ENCODE measurements around the gene TCF20. TPM values are rescaled to one million over a fixed set of nuclear protein-coding genes. Genes with fewer than 3 reads are reported as not detected.

The TCF20 gene
- total RNA-seq, 6 donors from 2014 or later, result 27.5 to 49.9 (median 45.1) TPM

GRCh38 chr22:42283278-42284201 is 13.1 kb upstream of the TCF20 start:
- peak overlapping the region; percentile 2 to 43 (median 30) for H3K4me3 ChIP-seq
- peaks cover 13 to 17% (median 16%) of the 10 kb centered on the region in 4 donors for H3K4me1 ChIP-seq
- no peak overlapping the region for H3K27ac ChIP-seq
- DNase-seq, result peak in 1 of 2 donors; percentile 80
- no peak for TF ChIP-seq POLR2A (IDR thresholded peaks at IDR 0.05)
- peaks cover 0 to 15% (median 6%) of the 10 kb centered on the region in 4 donors for H3K27me3 ChIP-seq
- H3K36me3 ChIP-seq, result no peaks in the 10 kb centered on the region
- ATAC-seq (ENCODE audit: low FRiP score in 2 of 2), result peak in 1 of 2 donors; percentile 23
- 1 to 7% methylated on average over 16 to 39 of the region's 72 CpGs for WGBS, 2 donors
- no peaks in the 10 kb centered on the region for H3K9me3 ChIP-seq

- Histone ChIP-seq H3K27me3 (peaks cover 0 to 15% (median 6%) of the 10 kb centered on the region in 4 donors), H3K4me3 (peak overlapping the region in 3 of 4 donors; percentile 28 to 43 (median 32)), H3K27ac (no peak overlapping the region), H3K4me1 (peaks cover 13 to 17% (median 16%) of the 10 kb centered on the region in 4 donors), H3K9me3 (no peaks in the 10 kb centered on the region), H3K36me3 (no peaks in the 10 kb centered on the region)
- DNase-seq (no peak), ATAC-seq (ENCODE audit: low FRiP score in 2 of 2) (no peak)
- WGBS, 2 donors, result 26 to 53% methylated on average over 13 to 14 of the region's 14 CpGs
- no peak for TF ChIP-seq POLR2A (IDR thresholded peaks at IDR 0.05)
These were observed 12.5 kb upstream of the TCF20 start for GRCh38 chr22:42282943-42283277.

- Histone ChIP-seq H3K9me3 (no peaks in the 10 kb centered on the region), H3K4me3 (no peak overlapping the region), H3K27ac (no peak overlapping the region), H3K4me1 (peaks cover 13 to 17% (median 16%) of the 10 kb centered on the region in 4 donors), H3K27me3 (peaks cover 0 to 15% (median 6%) of the 10 kb centered on the region in 4 donors), H3K36me3 (no peaks in the 10 kb centered on the region)
- TF ChIP-seq POLR2AphosphoS5 (IDR thresholded peaks at IDR 0.05) (no peak), CTCF (IDR thresholded peaks at IDR 0.05) (no peak), EP300 (IDR thresholded peaks at IDR 0.05) (no peak), POLR2A (IDR thresholded peaks at IDR 0.05) (no peak)
- 69 to 72% methylated on average over 12 to 22 of the region's 22 CpGs for WGBS, 2 donors
- DNase-seq, result peak in 1 of 2 donors; percentile 66
- ATAC-seq (ENCODE audit: low FRiP score in 2 of 2), result no peak
These were observed 11.9 kb upstream of the TCF20 start for GRCh38 chr22:42282252-42282942.

GRCh38 chr22:42281706-42282251 is 11.3 kb upstream of the TCF20 start:
- Histone ChIP-seq H3K9me3 (no peaks in the 10 kb centered on the region), H3K4me3 (no peak overlapping the region), H3K27me3 (peaks cover 0 to 15% (median 6%) of the 10 kb centered on the region in 4 donors), H3K27ac (no peak overlapping the region), H3K4me1 (peaks cover 13 to 17% (median 16%) of the 10 kb centered on the region in 4 donors), H3K36me3 (no peaks in the 10 kb centered on the region)
- DNase-seq (no peak), ATAC-seq (ENCODE audit: low FRiP score in 2 of 2) (no peak)
- WGBS, 2 donors, result 83% methylated on average over 3 to 4 of the region's 4 CpGs
- TF ChIP-seq POLR2AphosphoS5 (IDR thresholded peaks at IDR 0.05), result no peak
- no peak for TF ChIP-seq POLR2A (IDR thresholded peaks at IDR 0.05)
- TF ChIP-seq EP300 (IDR thresholded peaks at IDR 0.05), result no peak
- no peak for TF ChIP-seq CTCF (IDR thresholded peaks at IDR 0.05)

- Histone ChIP-seq H3K4me1 (peaks cover 13 to 17% (median 16%) of the 10 kb centered on the region in 4 donors), H3K27me3 (peaks cover 0 to 15% (median 6%) of the 10 kb centered on the region in 4 donors), H3K27ac (no peak overlapping the region), H3K36me3 (no peaks in the 10 kb centered on the region), H3K4me3 (no peak overlapping the region), H3K9me3 (no peaks in the 10 kb centered on the region)
- no peak for ATAC-seq (ENCODE audit: low FRiP score in 2 of 2)
- TF ChIP-seq POLR2AphosphoS5 (IDR thresholded peaks at IDR 0.05) (no peak), CTCF (IDR thresholded peaks at IDR 0.05) (no peak), EP300 (IDR thresholded peaks at IDR 0.05) (no peak), POLR2A (IDR thresholded peaks at IDR 0.05) (no peak)
- no peak for DNase-seq
- WGBS, 2 donors, result 81 to 87% methylated on average over 9 to 10 of the region's 10 CpGs
These were observed 10.8 kb upstream of the TCF20 start for GRCh38 chr22:42281284-42281683.

Data from upper lobe of left lung (tissue), 6 donors.